ENCODE measurements around the gene PAX9.

- no peak for TF ChIP-seq CTCF (IDR thresholded peaks at IDR 0.05; ENCODE audit: low read depth, low read length, poor library complexity, severe bottlenecking)
- no peak for TF ChIP-seq EZH2phosphoT487 (IDR thresholded peaks at IDR 0.05; ENCODE audit: borderline replicate concordance, low read length)
These were observed 6.1 kb upstream of the PAX9 start for GRCh38 chr14:36655571-36655962.

Data from DOHH2 (cell line).